ENCODE results near the gene IGSF9.

Gene IGSF9

GRCh38 chr1:159944623-159945455 lies 574 bp downstream of the IGSF9 start:
- no peak for DNase-seq

GRCh38 chr1:159943908-159944622 lies 1.3 kb downstream of the IGSF9 start:
- no peak for DNase-seq

GRCh38 chr1:159943278-159943640 lies 2.2 kb downstream of the IGSF9 start:
- DNase-seq = no peak

- DNase-seq = no peak
Measured at GRCh38 chr1:159942632-159943277, 2.7 kb downstream of the IGSF9 start.

GRCh38 chr1:159941591-159942560 lies 3.5 kb downstream of the IGSF9 start:
- DNase-seq = no peak

GRCh38 chr1:159941141-159941540 lies 4.3 kb downstream of the IGSF9 start:
- DNase-seq = no peak

GRCh38 chr1:159940006-159940620 lies 5.3 kb downstream of the IGSF9 start:
- DNase-seq = no peak

GRCh38 chr1:159939678-159940002 lies 5.8 kb downstream of the IGSF9 start:
- no peak for DNase-seq

GRCh38 chr1:159938905-159939677 lies 6.3 kb downstream of the IGSF9 start:
- no peak for DNase-seq

- peak; percentile 8 for DNase-seq
Measured at GRCh38 chr1:159938211-159938852, 7.1 kb downstream of the IGSF9 start.

GRCh38 chr1:159937054-159937750 lies 8.2 kb downstream of the IGSF9 start:
- DNase-seq = peak; percentile 17

GRCh38 chr1:159936273-159936904 lies 9.0 kb downstream of the IGSF9 start:
- DNase-seq = peak; percentile 70

GRCh38 chr1:159935719-159936272 lies 9.6 kb downstream of the IGSF9 start:
- no peak for DNase-seq

GRCh38 chr1:159935305-159935704 lies 10.1 kb downstream of the IGSF9 start:
- no peak for DNase-seq

- DNase-seq = peak; percentile 19
Measured at GRCh38 chr1:159934136-159935039, 11.0 kb downstream of the IGSF9 start.

- no peak for DNase-seq
Measured at GRCh38 chr1:159933347-159933746, 12.1 kb downstream of the IGSF9 start.

GRCh38 chr1:159932296-159933285 lies 12.8 kb downstream of the IGSF9 start:
- DNase-seq = peak; percentile 18
